ENCODE measurements around the gene KRTAP20-3. TPM values are rescaled to one million over a fixed set of nuclear protein-coding genes. Genes with fewer than 3 reads are reported as not detected.
A peak's percentile ranks its signal among the peaks of the same experiment; 100 is the strongest.

Gene KRTAP20-3
- not detected in 2 replicates for total RNA-seq (2014; rRNA removed; shearing (Covaris generic))
- not detected in 2 replicates for polyA plus RNA-seq (2015; cell fraction: cytosol; rRNA removed)
- not detected in 2 replicates for polyA plus RNA-seq (2015; cell fraction: nucleus; rRNA removed)

DNA sequence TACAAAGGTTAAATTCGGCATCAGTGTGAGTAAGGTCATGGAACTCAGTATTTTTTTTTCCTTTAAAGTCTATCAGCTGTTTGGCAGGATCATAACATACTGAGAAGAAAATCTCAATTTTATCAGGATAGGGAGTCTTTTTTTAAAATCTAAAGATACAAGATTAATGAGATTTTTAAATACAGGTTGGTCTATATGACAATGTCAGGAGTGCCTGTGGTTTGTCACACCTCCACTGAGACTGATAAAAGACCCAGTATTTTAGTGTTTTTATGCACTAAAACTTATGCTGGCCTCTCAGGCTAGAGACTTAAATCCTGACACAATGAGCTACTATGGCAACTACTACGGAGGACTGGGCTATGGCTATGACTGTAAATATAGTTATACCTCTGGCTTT lies at the start of gene KRTAP20-3:
Gene KRTAP20-3, plus strand, starts transcription at position 301 of the 400 bp plus-strand sequence.
- no peak for DNase-seq (ENCODE audit: low read depth, low spot score)
- in situ Hi-C loops (cut with HindIII; ENCODE audit: low pct_unique_long_range_greater_than_20kb, low sequenced_read_pairs): no loop called here

DNA sequence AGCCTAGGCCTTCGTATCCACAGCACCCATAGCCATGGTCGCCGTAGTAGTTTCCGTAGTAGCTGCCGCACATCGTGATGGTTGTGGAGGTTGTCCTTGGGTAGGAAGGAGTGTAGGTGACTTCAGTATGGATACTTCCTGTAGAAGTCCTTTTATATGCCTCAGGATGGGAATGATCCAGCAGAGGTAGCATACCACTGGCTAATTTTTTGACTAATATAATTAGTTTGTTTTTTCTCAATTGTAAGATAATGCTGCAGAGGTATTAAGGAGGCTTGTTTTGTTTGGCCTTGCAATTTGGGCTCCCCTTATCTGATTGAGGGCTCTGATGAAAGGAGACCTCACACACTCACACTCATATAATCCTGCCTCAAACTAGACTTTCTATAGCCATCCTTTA lies 43.9 kb upstream of the KRTAP20-3 start, which contains the start of gene KRTAP6-2:
Gene KRTAP6-2, minus strand, starts transcription at position 101 of the 400 bp plus-strand sequence. Its CDS starts 28 bp downstream, at position 73.
- no peak for DNase-seq (ENCODE audit: low read depth, low spot score)
- in situ Hi-C loops (cut with HindIII; ENCODE audit: low pct_unique_long_range_greater_than_20kb, low sequenced_read_pairs): no loop called here

DNA sequence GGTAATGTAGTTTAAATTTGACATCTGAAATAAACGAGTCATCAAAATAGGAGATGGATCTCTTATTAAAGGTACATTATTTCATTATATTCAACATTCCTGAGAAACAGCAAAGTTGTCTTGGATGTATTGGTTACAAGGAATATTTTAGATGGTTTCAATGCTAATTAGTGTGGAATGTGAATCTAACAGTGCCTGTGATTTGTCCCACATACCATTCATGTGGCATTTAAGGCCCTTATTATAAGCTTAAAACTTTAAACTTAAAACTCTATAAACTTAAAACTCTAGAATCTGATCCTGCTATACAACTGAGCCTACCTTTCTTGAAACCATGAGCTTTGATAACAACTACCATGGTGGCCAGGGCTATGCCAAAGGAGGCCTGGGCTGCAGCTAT lies 41.9 kb upstream of the KRTAP20-3 start, which contains the start of gene KRTAP22-1:
Gene KRTAP22-1, plus strand, starts transcription at position 301 of the 400 bp plus-strand sequence.
- no peak for DNase-seq (ENCODE audit: low read depth, low spot score)
- in situ Hi-C loops (cut with HindIII; ENCODE audit: low pct_unique_long_range_greater_than_20kb, low sequenced_read_pairs): no loop called here

DNA sequence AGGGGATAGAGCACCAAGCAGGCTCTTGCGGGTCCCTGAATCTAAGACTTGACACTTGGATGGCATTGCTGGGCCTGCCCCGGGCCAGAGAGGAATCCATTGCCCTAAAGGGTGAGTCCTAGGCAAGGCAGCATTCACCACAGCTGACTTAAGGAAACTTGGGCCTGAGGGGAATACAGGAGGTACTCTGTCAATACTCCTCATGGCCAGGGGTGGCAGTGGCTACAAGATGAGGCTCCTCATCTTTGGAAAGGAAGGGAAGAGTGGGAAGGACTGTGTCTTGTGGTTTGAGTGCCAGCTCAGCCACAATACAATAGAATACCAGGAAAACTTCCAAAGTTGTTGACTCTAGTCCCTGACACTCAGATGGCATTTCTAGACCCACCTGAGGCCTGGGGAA lies 36.7 kb upstream of the KRTAP20-3 start:
- peak; percentile 22 for DNase-seq (ENCODE audit: low read depth, low spot score)

DNA sequence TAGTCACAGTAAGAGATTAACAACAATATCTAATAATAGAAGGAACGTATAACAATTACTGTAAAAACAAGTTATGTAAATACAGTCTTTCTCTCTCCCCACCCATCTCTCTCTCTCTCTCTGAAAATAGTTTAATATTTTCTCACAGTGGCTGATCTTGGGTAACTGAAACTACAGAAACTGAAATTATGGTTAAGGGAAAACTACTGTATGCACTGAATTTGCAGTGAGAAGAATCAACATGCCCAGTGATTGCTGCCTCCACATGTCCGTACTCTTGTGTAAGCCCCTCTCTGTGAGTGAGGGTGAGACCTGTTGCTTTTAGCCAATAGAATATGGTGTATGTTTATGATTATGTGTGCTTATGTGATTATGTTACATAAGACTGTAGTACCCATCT lies 30.5 kb upstream of the KRTAP20-3 start:
- in situ Hi-C loops (cut with HindIII; ENCODE audit: low pct_unique_long_range_greater_than_20kb, low sequenced_read_pairs): no loop called here
- no peak for DNase-seq (ENCODE audit: low read depth, low spot score)

More for the DNA sequence above, 36.7 kb upstream of the KRTAP20-3 start:
- in situ Hi-C loops (cut with HindIII; ENCODE audit: low pct_unique_long_range_greater_than_20kb, low sequenced_read_pairs): no loop called here

DNA sequence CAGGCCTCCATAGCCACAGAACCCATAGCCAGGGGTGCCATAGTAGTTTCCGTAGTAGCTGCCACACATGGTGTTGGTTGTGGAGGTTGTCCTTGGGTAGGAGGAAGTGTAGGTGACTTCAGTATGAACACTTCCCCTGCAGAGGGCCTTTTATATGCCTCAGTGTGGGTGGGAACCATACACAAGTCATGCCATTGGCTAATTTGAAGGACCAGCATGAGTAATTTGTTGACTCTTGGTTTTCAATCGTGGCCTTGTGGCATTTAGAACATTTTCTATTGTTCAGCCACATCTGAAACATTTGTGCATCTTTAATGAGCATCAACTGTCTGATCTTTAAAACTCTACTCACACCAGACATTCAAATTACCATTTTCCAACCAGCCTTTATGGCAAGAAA lies 28.8 kb upstream of the KRTAP20-3 start, which contains the start of gene KRTAP6-1:
Gene KRTAP6-1, minus strand, starts transcription at position 95 of the 400 bp plus-strand sequence. Its CDS starts 26 bp downstream, at position 69.
- in situ Hi-C loops (cut with HindIII; ENCODE audit: low pct_unique_long_range_greater_than_20kb, low sequenced_read_pairs): no loop called here
- no peak for DNase-seq (ENCODE audit: low read depth, low spot score)

- in situ Hi-C loops (cut with HindIII; ENCODE audit: low pct_unique_long_range_greater_than_20kb, low sequenced_read_pairs): no loop called here
- DNase-seq (ENCODE audit: low read depth, low spot score): no peak
Observed at GRCh38 chr21:30615199-30615598, 27.5 kb upstream of the KRTAP20-3 start.

GRCh38 chr21:30616125-30616524 lies 26.5 kb upstream of the KRTAP20-3 start, which contains the start of gene KRTAP20-1:
Gene KRTAP20-1, plus strand, starts transcription at chr21:30616425. Its CDS starts 30 bp downstream, at chr21:30616455.
- no peak for DNase-seq (ENCODE audit: low read depth, low spot score)
- in situ Hi-C loops (cut with HindIII; ENCODE audit: low pct_unique_long_range_greater_than_20kb, low sequenced_read_pairs): no loop called here

DNA sequence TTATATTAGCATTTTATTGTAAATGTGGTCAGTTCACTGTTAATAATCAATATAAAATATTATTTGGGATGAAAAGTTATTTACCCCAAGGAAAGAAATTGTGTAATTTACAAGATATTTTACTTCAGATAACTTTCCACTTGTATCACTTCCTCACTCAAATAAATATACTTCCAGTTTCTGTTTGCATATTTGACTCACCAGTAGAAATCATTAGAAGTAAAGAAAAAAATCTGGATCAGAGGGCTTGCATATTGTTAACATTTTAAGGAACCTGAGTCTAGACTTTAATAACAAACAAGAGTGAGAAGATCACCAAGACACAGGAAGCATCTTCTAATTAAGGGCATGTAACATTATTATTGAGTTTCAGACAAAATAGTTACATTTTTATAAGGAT lies 22.6 kb upstream of the KRTAP20-3 start:
- DNase-seq (ENCODE audit: low read depth, low spot score): no peak
- in situ Hi-C loops (cut with HindIII; ENCODE audit: low pct_unique_long_range_greater_than_20kb, low sequenced_read_pairs): no loop called here

DNA sequence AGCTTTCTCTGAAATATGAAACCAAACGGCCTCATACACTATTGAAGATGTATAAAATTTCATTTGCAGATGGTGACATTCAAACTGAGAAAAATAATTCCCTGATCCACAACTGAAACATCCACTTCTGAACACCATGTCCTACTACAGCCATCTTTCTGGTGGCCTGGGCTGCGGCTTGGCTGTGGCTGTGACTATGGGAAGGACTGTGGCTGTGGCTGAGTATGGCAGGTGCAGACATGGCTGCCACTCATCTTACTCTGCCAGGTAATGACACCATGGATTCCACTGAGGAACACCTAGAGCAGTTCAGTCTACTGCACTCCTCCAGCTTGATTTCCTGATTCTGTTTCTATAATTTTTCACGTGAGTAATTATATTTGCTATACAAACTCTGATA lies 22.1 kb upstream of the KRTAP20-3 start, which contains the start of gene KRTAP20-4:
Gene KRTAP20-4, plus strand, starts transcription at position 106 of the 400 bp plus-strand sequence.
- in situ Hi-C loops (cut with HindIII; ENCODE audit: low pct_unique_long_range_greater_than_20kb, low sequenced_read_pairs): no loop called here
- no peak for DNase-seq (ENCODE audit: low read depth, low spot score)

DNA sequence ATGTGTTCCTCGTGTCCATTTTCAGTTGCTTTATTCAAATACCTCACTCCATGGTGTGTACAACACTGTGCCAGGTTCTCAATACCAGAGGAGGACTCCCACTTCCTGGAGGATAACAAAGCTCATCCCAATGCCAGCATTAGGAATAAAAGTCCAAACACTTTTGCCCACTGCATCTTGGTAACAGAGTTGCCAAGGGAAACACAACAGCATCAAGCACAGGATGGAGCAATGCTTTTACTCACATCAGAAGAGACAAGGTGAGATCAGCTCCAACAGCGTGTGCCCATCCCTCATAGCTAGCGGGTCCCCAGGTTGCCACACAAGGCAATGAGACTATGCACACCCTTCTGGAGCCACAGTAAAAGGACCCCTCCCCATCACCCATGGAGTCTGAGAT lies 19.3 kb upstream of the KRTAP20-3 start:
- no peak for DNase-seq (ENCODE audit: low read depth, low spot score)

DNA sequence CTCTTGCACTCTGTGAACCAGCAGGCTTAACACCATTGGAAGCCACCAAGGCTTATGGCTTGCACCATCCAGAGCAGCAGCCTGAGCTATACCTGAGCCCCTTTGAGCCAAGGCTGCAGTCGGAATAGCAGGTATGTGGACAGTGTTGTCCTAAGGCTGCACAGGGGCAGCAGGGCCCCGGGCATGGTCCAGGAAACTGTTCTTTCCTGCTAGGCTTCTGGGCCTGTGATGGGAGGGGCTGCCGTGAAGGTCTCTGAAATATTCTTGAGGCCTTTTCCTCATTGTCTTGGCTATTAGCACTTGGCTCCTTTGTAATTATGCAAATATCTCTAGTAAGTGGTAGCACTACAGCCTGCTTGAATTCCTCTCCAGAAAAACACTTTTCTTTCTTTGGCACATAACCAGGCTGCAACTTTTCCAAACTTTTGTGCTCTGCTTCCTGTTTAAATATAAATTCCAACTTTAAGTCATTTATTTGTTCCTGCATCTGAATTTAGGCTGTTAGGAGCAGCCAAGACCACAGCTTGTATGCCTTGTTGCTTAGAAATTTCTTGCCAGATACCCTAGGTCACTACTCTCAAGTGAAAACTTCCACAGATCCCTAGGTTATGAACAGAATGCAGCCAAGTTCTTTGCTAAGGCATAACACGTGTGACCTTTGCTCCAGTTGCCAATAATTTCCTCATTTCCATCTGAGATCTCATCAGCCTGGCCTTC lies 17.1 kb upstream of the KRTAP20-3 start:
- no peak for DNase-seq (ENCODE audit: low read depth, low spot score)
- in situ Hi-C loops (cut with HindIII; ENCODE audit: low pct_unique_long_range_greater_than_20kb, low sequenced_read_pairs): no loop called here

More for the DNA sequence above, 19.3 kb upstream of the KRTAP20-3 start:
- in situ Hi-C loops (cut with HindIII; ENCODE audit: low pct_unique_long_range_greater_than_20kb, low sequenced_read_pairs): no loop called here

DNA sequence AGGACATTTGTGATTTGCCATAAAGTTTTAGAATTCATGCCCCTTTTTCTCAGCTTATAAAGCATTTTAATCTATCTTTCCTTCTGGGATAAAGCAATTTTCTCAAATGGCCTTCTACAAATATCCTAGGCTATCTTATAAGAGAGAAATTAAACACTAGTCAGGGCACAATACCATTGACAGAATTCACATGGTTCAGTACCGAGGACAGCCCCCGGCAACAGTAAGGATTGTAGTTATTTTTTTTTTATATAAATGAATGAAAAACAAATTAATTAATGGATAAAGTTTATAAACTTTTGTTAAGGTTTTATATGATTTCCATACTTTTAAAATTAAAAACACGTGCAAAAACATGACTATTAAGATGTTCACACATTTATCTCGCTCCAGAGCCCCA lies 14.6 kb upstream of the KRTAP20-3 start:
- in situ Hi-C loops (cut with HindIII; ENCODE audit: low pct_unique_long_range_greater_than_20kb, low sequenced_read_pairs): no loop called here
- DNase-seq (ENCODE audit: low read depth, low spot score): no peak

DNA sequence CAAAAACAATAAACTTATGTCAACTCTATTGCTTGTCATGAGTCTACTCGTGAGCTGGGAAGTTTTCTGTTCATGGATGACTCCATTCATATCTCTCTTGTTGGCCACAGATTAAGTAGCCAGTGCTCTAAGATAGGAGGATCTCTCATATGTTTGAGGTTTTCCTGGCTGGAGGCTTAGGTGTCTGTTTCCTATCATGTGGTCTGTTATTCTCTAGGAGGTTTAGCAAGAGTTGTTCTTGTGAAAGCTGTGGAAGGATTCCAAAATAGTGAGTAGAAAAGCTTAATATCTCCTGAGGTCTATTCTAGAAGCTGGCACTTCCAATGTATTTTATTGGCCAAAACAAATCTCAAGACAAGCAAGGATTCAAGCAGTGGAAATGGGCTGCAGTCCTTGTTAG lies 13.5 kb upstream of the KRTAP20-3 start:
- in situ Hi-C loops (cut with HindIII; ENCODE audit: low pct_unique_long_range_greater_than_20kb, low sequenced_read_pairs): no loop called here

GRCh38 chr21:30634906-30635305 lies 7.8 kb upstream of the KRTAP20-3 start, which contains the start of gene KRTAP20-2:
Gene KRTAP20-2, plus strand, starts transcription at chr21:30635206. Its CDS starts 58 bp downstream, at chr21:30635264.
- DNase-seq (ENCODE audit: low read depth, low spot score): no peak
- in situ Hi-C loops (cut with HindIII; ENCODE audit: low pct_unique_long_range_greater_than_20kb, low sequenced_read_pairs): no loop called here

More for the DNA sequence above, 13.5 kb upstream of the KRTAP20-3 start:
- peak; percentile 48 for DNase-seq (ENCODE audit: low read depth, low spot score)

GRCh38 chr21:30638686-30639085 lies 4.0 kb upstream of the KRTAP20-3 start:
- in situ Hi-C loops (cut with HindIII; ENCODE audit: low pct_unique_long_range_greater_than_20kb, low sequenced_read_pairs): no loop called here
- no peak for DNase-seq (ENCODE audit: low read depth, low spot score)

DNA sequence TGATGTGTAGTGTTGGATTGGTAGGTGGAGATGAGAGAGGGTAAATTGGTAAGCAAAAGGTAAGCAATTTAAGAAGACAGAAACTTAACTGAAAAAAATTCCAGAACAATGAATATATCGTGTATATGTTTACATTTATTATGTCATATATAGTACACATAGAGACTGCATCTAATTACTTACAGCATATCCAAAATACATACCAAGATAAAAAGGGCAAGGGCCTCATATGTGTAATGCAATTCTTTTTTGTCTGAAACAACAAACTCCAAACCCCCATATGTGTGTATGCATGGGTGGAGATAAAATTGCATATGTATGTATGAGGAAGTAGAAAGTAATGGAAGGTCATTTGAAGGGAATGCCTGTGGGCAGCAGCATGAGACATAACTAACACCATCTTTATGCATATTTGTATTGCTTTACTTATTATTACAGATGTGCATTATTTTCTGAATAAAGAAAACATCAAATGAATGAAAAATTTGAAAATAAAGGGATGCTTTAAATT lies 4.3 kb downstream of the KRTAP20-3 start:
- DNase-seq (ENCODE audit: low read depth, low spot score): no peak
- in situ Hi-C loops (cut with HindIII; ENCODE audit: low pct_unique_long_range_greater_than_20kb, low sequenced_read_pairs): no loop called here

DNA sequence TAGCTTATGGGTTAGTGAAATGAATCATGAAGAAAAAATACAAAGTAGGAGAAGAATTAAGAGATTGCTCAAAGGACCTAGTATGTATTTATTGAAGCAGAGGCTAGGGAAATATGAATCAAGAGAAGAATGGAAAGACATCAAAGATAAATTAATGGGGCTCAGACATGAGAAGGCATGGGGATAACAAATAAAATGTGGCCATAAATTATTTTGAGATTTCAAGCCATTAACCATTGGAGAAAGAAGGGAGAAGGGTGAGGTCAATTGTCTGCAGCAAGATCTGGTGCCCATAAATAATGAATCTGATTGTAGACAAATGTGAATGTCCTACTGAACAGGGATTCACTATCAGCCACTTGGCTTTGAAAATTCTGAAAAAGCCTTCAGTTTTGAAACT lies 10.2 kb downstream of the KRTAP20-3 start:
- in situ Hi-C loops (cut with HindIII; ENCODE audit: low pct_unique_long_range_greater_than_20kb, low sequenced_read_pairs): no loop called here
- no peak for DNase-seq (ENCODE audit: low read depth, low spot score)
